GM21447 (cell line): ENCODE results near the gene BRICD5.

Experiments
- ATAC-seq: cut with Tn5 transposase; IDR thresholded peaks from one replicate; pipeline ENCODE4 v1.9.1; 2021; ENCODE audit not compliant: unreplicated experiment

Gene BRICD5

GRCh38 chr16:2237493-2238149 is 27.0 kb upstream of the BRICD5 start:
- ATAC-seq: no peak

GRCh38 chr16:2237102-2237482 is 26.4 kb upstream of the BRICD5 start:
- no peak for ATAC-seq

- no peak for ATAC-seq
These were observed 25.9 kb upstream of the BRICD5 start, which contains the start of gene DNASE1L2 for GRCh38 chr16:2236337-2237101. Gene DNASE1L2, plus strand, starts transcription at chr16:2236444. Its CDS starts 373 bp downstream, at chr16:2236817.

GRCh38 chr16:2235695-2236336 is 25.2 kb upstream of the BRICD5 start:
- no peak for ATAC-seq

GRCh38 chr16:2235234-2235651 is 24.6 kb upstream of the BRICD5 start:
- ATAC-seq: no peak

- ATAC-seq: no peak
These were observed 24.1 kb upstream of the BRICD5 start for GRCh38 chr16:2234813-2235170.

- no peak for ATAC-seq
These were observed 23.5 kb upstream of the BRICD5 start for GRCh38 chr16:2233872-2234812.

- no peak for ATAC-seq
These were observed 22.5 kb upstream of the BRICD5 start for GRCh38 chr16:2233046-2233775.

GRCh38 chr16:2232094-2232990 is 21.7 kb upstream of the BRICD5 start:
- ATAC-seq: no peak

- ATAC-seq: no peak
These were observed 20.6 kb upstream of the BRICD5 start for GRCh38 chr16:2231016-2231931.

GRCh38 chr16:2230376-2230775 is 19.7 kb upstream of the BRICD5 start:
- no peak for ATAC-seq

GRCh38 chr16:2229632-2230250 is 19.1 kb upstream of the BRICD5 start:
- no peak for ATAC-seq

GRCh38 chr16:2229091-2229490 is 18.4 kb upstream of the BRICD5 start:
- no peak for ATAC-seq

- ATAC-seq: no peak
These were observed 17.6 kb upstream of the BRICD5 start for GRCh38 chr16:2228161-2228824.

- ATAC-seq: no peak
These were observed 16.3 kb upstream of the BRICD5 start for GRCh38 chr16:2226918-2227317.

GRCh38 chr16:2226245-2226793 is 15.7 kb upstream of the BRICD5 start:
- ATAC-seq: no peak

GRCh38 chr16:2223942-2224486 is 13.4 kb upstream of the BRICD5 start:
- peak; percentile 22 for ATAC-seq
